ENCODE data around the gene ZNF70. TPM values are rescaled to one million over a fixed set of nuclear protein-coding genes. Genes with fewer than 3 reads are reported as not detected.

The ZNF70 gene
- total RNA-seq, 1 experiment from 2014 or later = 3.2 TPM

GRCh38 chr22:23784215-23784732 is 33.4 kb upstream of the ZNF70 start:
- Histone ChIP-seq H4K20me1 (ENCODE audit: insufficient read depth) (peaks cover 8% of the 10 kb centered on the region; the same call in 1 of the 2 replicates), H3K4me3 (replicated peaks in 1 of 2; ENCODE audit: low read depth in 1 of 2, low read length in 2 of 2) (no peak overlapping the region), H3K4me2 (ENCODE audit: low read length) (no peak overlapping the region), H3K36me3 (ENCODE audit: control insufficient read depth in 1 of 2, insufficient read depth in 2 of 2, low read length in 2 of 2) (no peaks in the 10 kb centered on the region), H3K27me3 (ENCODE audit: insufficient read depth, low read length) (no peaks in the 10 kb centered on the region), H3K4me1 (ENCODE audit: control insufficient read depth in 1 of 2, insufficient read depth in 2 of 2, low read length in 2 of 2) (peaks cover 25 to 41% of the 10 kb centered on the region in 2 experiments), H3K9me2 (ENCODE audit: insufficient read depth) (no peaks in the 10 kb centered on the region), H3K79me2 (ENCODE audit: insufficient read depth, low read length) (peaks cover 20% of the 10 kb centered on the region), H3K27ac (ENCODE audit: low read depth, low read length) (no peak overlapping the region), H2AFZ (ENCODE audit: low read depth, low read length, poor library complexity, severe bottlenecking) (no peak overlapping the region), H3K9me3 (ENCODE audit: control insufficient read depth in 1 of 2, insufficient read depth in 1 of 2, low read depth in 1 of 2, low read length in 2 of 2) (no peaks in the 10 kb centered on the region), H3K9ac (ENCODE audit: low read length) (no peak overlapping the region)
- intact Hi-C loops (cut with micrococcal nuclease) = no loop called here
- POLR2A ChIA-PET = no interaction called here
- RAD21 ChIA-PET (ENCODE audit: low non-redundant PET in 1 of 2, low total read pairs in 2 of 2, uncharacterized antibody in 2 of 2, unreplicated experiment in 2 of 2) = no interaction called here
- BruUV-seq (replicated peaks) = no TSS peak
- DNase-seq (ENCODE audit: low read depth, low spot score) (no peak), ATAC-seq (no peak)
- TF ChIP-seq CTCF (IDR thresholded peaks at IDR 0.05 in 2 of 3, conservative IDR thresholded peaks at IDR 0.05 in 1 of 3; ENCODE audit: borderline replicate concordance in 1 of 3, insufficient read depth in 1 of 3, low read depth in 2 of 3, low read length in 2 of 3) = no peak
- no peak for TF ChIP-seq POLR2A (IDR thresholded peaks at IDR 0.05; ENCODE audit: borderline replicate concordance, extremely low read depth, insufficient read depth, insufficient read length)
- no peak for TF ChIP-seq SP1 (IDR thresholded peaks at IDR 0.05; ENCODE audit: low read depth)
- no peak for TF ChIP-seq EZH2 (IDR thresholded peaks at IDR 0.05)
- TF ChIP-seq JUND (IDR thresholded peaks at IDR 0.05) = no peak
- TF ChIP-seq ELF1 (IDR thresholded peaks at IDR 0.05; ENCODE audit: borderline replicate concordance, low read depth) = no peak
- no peak for TF ChIP-seq ZBTB33 (IDR thresholded peaks at IDR 0.05; ENCODE audit: extremely low read depth, insufficient replicate concordance, low read length)
- no peak for TF ChIP-seq TCF7L2 (IDR thresholded peaks at IDR 0.05; ENCODE audit: borderline replicate concordance, extremely low read depth, insufficient read depth, insufficient read length)
- TF ChIP-seq SIN3A (IDR thresholded peaks at IDR 0.05; ENCODE audit: low read depth) = no peak
- TF ChIP-seq RAD21 (IDR thresholded peaks at IDR 0.05; ENCODE audit: low read depth) = no peak
- CTCF ChIA-PET = no interaction called here
